Stimulated activated CD8-positive, alpha-beta memory T cell treated with anti-CD3 and anti-CD28 coated beads, Interleukin-4, amount 100 ng/mL, for 24 hours (primary cell): ENCODE measurements around the gene GRIK4.
"Not testable (repeated sequence)": the region's sequence is repeated elsewhere in the genome, so short reads cannot be mapped to it uniquely, and the experiment has no call there.

Experiments
- DNase-seq: peaks from one replicate; pipeline ENCODE4 v3.0.0-alpha.2; 2020; ENCODE audit warnings: low read depth

GRIK4 gene

DNA sequence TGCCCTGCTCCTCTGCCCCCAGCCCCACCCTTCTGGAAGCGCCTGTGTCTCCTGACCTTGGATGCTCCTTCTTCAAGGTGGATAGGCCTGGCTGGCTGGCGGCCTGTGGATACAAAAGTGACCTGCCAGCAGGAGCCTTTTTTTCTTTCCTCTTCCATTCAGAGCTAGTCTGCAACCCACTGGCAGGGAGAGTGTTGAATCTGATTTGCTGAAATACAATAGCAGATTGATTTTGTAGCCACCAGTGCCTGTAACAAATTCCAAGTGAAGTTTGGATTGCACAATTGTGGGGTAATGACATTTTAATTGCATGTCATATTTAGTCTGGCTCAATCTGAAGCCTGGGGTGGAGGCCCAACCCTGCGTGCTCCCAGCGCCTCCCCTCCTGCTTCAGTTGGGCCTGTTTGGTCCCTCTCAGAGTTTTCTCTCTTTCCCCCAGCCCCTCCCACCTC, 97.2 kb downstream of the GRIK4 start:
- DNase-seq: no peak

- no peak for DNase-seq
These were observed 98.6 kb downstream of the GRIK4 start for GRCh38 chr11:120610111-120610510.

- no peak for DNase-seq
These were observed 100.0 kb downstream of the GRIK4 start for GRCh38 chr11:120611581-120611980.

DNA sequence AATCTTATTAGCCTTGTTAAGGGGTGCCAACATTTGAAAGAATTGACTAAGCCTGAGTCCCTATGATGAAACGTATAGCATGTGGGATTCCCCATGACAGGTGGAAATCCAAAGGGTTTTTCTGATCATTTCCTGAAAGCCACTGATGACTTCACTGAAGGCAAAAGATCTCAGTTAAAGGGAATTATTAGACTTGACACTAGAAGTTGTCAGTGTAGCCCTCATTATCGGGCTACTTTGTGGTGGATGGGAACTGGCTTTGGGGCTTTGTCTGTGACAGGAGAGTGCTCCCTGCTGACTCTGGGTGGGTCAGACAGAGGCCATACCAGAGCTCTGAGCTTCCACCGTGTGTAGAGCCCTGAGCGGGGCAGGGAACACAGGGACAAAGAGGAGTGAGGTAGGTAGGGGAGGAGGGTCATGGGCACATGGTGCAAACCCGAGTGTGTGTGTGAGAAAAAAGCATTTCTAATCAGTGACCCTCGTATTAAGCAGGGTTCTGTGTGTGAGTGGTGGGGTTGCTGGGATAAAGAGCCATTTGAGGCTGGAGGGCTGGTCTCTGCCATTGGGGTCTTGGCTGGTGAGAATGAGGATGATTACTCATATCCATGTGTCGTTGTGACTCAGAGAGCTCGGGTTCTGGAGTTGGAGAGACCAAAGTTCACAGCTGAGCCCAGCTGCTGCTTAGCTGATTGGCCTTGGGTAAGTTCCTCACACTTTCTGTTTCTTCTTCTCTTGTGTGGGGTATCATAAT, 101.1 kb downstream of the GRIK4 start:
- DNase-seq: no peak

DNA sequence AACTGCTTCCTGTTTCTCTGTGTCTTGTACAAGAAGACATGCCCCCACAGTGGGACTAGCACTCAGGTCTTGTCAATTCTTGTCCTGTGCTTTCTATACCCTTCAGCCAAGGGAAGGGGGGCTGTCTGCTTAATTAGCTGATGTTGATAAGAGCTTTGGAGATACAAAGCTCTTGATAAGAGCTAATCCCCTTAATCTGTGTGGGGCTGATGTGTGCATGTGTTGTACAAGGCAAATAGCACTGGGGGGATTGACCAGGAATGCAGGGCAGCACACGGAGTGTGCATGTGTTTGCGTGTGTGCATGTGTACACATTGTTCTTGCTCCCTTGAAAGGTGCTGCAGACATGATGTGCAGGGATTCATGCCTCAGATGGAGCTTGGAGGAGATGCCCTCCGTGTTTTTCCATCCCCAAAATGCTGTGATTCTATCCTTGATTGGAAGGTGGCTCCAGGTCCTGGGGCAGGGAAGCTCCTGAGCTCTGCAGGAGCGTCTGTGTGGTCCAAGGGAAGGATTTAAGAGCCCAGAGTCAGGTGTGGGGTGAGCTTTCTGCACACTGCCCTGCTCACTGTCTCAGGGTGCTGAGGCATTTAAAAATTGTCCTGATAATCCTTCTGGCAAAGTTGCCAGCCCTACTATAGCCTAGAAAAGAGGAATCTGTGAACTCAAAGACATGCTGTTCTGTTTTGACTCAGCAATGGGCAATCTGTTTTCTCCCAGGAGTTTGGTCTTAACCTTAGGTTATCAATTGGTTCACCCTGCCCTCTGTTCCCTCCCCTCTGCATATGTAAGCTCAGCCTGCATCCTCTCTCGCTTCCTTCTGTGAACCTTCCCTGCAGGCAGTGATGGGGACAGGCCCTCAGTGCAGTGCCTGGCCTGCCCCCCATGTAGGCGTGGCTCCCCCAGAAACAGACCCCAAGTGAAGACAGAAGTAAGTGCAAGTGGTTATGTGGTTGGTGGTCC, 102.0 kb downstream of the GRIK4 start:
- no peak for DNase-seq

DNA sequence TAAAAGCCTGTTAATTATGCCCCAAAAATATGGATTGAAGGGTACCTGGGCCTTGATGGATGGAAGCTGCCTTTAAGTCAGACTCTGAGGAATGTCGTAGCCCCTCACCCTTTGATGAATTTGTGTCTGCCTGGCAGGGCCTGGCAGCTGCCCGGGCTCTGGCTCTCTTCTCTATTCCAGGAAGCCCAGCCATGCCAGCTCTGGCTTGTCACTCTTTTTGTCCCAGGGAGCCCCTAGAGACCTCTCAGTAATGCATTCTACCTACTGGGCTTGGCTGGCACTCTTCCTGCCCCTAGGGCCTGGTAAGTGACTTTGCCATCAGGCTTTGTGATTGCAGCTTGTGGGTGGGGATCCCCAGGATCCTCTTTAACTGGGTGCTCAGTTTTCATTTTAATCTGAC, 103.8 kb downstream of the GRIK4 start:
- no peak for DNase-seq

GRCh38 chr11:120618399-120618798, 106.9 kb downstream of the GRIK4 start:
- no peak for DNase-seq

DNA sequence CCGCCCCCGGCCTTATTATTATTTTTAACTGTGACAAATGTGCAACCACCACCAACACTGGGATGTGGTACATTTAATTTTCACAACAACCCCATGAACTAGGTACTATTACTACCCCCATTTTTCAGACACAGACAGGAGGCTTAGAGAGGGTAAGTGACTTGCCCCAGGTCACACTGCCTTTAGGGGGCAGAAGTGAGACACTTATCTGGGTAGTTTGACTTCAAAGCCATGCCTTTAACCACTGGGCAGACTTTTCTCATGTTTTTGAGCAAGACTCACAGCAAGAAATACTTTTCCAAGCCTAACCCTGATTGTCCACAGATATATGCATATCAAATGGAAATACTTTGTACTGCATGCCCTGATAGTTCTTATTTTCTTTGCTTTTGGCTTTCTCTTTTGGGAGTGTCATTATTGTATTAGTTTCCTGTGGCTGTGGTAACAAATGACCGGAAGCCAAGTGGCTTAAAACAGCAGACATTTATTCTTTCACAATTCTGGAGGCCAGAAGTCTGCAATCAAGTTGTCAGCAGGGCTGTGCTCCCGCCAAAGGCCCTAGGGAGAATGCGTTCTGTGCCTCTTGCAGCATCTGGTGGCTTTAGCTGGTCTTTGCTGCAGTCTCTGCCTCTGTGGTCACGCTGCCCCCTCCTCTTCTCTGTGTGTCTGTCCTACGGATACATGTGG, 110.8 kb downstream of the GRIK4 start:
- no peak for DNase-seq

GRCh38 chr11:120624992-120625391, 113.4 kb downstream of the GRIK4 start:
- not testable (repeated sequence) for DNase-seq

DNA sequence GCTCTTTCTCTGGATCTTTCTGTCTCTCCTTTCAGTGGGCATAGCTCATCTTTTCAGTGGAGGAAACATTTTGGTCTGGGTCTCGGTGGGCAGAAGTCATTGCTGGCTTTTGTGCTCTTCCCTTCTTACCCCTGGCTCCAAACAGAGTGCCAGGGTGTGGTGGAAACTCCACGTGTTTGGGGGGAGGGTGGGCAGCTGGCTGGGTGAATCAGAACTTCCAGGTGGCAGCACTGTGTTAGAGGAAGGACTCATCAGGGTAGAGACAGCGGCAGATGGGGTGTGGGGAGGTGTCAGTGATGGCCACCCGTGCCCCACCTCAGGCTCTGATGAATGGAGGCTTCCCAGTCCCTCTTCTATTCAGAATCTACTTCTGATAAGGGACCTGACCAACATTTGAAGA, 114.0 kb downstream of the GRIK4 start:
- DNase-seq: no peak

- DNase-seq: no peak
These were observed 115.2 kb downstream of the GRIK4 start for GRCh38 chr11:120626791-120627190.

DNA sequence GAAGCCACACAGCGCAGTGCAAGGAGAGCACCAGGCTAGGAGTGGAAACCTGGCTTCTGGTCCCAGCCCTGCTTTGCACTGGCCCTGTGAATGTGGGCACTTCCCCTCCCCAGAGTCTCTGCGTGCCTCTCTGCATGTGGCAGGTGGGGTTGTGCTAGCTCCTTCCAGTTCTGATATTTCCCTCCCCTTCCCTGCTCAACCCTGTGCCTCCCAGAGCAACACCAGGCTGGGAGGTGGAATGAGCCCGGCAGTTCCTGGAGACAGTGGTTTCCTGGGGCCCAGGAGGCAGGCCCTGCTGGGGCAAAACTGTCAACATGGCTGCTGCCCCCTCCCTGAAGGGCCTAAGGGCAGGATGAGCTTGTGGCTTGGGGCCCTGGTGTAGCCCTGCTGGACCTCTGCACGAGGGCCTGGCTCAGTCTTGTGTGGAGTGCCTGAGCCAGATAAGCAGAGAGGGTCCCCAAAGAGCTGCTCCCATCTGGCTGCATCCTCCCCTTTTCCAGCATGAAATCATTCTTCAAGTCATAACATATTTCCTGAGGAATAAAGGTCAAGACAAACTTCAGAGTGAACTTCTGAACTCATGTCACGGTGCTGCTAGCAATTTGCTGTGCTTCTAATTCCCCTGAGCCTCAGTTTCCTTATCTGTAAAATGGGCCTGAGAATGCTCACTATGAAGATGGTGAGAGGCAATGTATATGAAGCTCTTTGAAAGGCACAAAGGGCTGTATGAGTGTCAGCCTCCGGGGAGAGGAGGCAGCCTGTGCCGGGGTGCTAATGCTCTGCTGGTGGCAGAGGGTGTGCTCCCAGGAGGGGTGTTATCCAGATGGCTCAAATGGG, 116.0 kb downstream of the GRIK4 start:
- DNase-seq: no peak

GRCh38 chr11:120629407-120630080, 118.0 kb downstream of the GRIK4 start:
- no peak for DNase-seq

GRCh38 chr11:120630122-120630521, 118.6 kb downstream of the GRIK4 start:
- DNase-seq: no peak

DNA sequence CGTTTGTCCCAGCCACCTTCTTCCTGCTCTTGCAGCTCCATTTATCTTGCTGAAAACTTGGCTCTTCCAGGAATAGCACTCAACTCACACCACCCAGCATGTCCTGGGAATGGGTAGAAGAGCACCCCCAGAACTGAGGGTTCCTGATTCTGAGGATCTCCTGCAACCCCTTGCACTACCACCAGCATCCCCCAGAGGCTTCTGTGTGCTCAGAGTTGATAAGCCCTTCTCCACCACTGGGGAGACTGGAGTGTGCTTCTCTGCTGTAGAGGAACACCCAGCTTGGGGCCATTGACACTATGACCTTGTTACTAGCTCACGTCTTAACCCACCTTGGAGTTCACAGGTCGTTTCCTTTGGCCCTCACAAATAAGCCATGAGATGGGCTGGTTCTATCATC, 121.0 kb downstream of the GRIK4 start:
- no peak for DNase-seq

GRCh38 chr11:120633616-120634393, 122.3 kb downstream of the GRIK4 start:
- DNase-seq: no peak

GRCh38 chr11:120634706-120635105, 123.2 kb downstream of the GRIK4 start:
- no peak for DNase-seq

DNA sequence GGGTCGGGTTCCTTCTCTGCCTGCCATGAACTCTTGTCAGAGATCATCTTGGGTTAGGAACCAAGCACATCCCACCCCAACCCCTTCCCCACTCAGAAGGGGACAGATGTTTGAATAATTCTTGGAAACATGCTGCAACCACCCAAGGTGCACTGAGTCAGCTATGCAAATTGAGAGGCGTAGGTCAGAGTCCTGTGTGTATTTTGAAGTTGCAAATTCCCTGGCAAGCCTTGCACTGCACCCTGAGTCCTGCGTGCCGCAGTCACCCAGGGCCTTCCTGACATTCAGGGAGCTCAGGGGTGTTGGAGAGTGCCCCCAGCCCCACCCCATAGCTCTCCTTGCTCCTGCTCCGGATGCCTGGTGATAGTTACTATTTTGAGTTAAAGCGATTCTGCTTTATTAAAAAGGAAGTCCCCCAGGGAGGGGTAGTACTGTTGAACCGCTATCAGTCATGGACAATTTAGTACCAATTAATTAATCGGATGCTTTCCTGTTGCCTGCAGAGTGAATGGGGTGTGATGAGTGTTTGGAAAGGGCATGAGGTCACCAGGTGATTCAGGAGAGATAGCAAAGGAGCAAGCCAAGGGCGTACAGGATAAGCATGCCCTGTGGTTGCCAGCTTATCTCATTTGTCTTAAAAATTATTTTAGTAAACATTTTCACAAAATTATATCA, 123.7 kb downstream of the GRIK4 start:
- DNase-seq: no peak

DNA sequence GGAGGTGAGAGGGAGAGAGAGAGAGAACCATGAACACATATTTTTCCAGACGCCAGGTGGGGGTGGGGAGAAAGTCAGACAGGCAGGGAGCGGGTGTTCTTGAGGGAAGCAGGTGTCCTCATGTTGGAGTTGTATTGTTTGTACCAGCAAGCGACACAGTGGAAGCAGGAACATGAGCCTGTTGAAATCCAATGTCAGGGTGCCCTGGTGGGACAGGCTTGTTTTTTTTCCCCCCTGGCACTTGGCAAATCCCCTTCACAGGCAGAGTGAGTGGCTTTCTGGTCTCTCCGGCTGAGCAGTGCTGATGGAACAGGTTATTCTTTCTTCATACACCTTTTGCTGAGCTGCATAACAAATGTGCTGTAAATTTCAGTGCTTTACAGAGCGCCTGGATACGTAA, 125.6 kb downstream of the GRIK4 start:
- no peak for DNase-seq
